ENCODE results near the gene SFRP4. TPM values are rescaled to one million over a fixed set of nuclear protein-coding genes. Genes with fewer than 3 reads are reported as not detected.

SFRP4 gene
- total RNA-seq, 1 donor from 2014 or later, result 0.39 TPM

DNA sequence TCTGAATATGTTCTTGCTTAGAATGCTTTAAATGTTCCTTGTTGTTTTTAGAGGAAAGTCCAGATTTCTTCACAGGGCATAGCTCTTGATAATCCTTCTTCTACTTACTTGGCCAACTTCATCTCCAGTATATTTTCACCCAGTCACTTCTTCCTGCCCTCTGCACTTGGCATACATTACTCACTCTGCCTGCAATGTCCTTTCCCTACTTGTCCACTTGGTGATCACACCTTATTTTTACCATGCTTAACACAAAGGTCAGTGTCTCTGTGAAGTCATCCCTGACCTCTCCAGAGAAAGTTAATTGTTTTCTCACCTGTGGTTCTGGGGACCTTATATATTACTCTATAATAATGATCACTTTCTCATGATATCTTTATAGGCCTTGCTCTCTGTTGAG is 23.3 kb downstream of the SFRP4 start:
- H3K79me2 ChIP-seq (ENCODE audit: insufficient read depth, low read length), result no peaks in the 10 kb centered on the region
- H3K9me3 ChIP-seq (ENCODE audit: insufficient read depth, low read depth, low read length), result no peaks in the 10 kb centered on the region
- no peaks in the 10 kb centered on the region for H3K27me3 ChIP-seq (ENCODE audit: insufficient read depth, low read length)
- H3K4me2 ChIP-seq (ENCODE audit: low read length), result no peak overlapping the region
- H3K27ac Mint-ChIP-seq (ENCODE audit: unreplicated experiment), result no peak overlapping the region
- H2AFZ ChIP-seq (ENCODE audit: low read depth, low read length), result no peak overlapping the region
- H3K36me3 ChIP-seq (ENCODE audit: insufficient read depth, low read length), result no peaks in the 10 kb centered on the region
- H3K4me1 ChIP-seq (ENCODE audit: insufficient read depth, low read length), result no peaks in the 10 kb centered on the region
- H3K27ac ChIP-seq (ENCODE audit: low read depth, low read length), result no peak overlapping the region
- no peak overlapping the region for H3K9ac ChIP-seq (ENCODE audit: low read length)
- H4K20me1 ChIP-seq (ENCODE audit: insufficient read depth, low read length), result no peaks in the 10 kb centered on the region
- H3K36me3 Mint-ChIP-seq (ENCODE audit: low read depth, unreplicated experiment), result no peaks in the 10 kb centered on the region
- H3K4me3 Mint-ChIP-seq (ENCODE audit: unreplicated experiment), result no peak overlapping the region
- TF ChIP-seq EZH2 (IDR thresholded peaks at IDR 0.05; ENCODE audit: insufficient read depth, low read length), result no peak
- TF ChIP-seq, protein P1, sequence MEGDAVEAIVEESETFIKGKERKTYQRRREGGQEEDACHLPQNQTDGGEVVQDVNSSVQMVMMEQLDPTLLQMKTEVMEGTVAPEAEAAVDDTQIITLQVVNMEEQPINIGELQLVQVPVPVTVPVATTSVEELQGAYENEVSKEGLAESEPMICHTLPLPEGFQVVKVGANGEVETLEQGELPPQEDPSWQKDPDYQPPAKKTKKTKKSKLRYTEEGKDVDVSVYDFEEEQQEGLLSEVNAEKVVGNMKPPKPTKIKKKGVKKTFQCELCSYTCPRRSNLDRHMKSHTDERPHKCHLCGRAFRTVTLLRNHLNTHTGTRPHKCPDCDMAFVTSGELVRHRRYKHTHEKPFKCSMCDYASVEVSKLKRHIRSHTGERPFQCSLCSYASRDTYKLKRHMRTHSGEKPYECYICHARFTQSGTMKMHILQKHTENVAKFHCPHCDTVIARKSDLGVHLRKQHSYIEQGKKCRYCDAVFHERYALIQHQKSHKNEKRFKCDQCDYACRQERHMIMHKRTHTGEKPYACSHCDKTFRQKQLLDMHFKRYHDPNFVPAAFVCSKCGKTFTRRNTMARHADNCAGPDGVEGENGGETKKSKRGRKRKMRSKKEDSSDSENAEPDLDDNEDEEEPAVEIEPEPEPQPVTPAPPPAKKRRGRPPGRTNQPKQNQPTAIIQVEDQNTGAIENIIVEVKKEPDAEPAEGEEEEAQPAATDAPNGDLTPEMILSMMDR (IDR thresholded peaks at IDR 0.05; ENCODE audit: insufficient read depth, low read depth, low read length), result no peak
- no peaks in the 10 kb centered on the region for H3K4me1 Mint-ChIP-seq (ENCODE audit: low read depth, unreplicated experiment)
- H3K4me3 ChIP-seq (ENCODE audit: insufficient read depth, low read depth, low read length), result no peak overlapping the region
- no peak for FAIRE-seq
- no peak for DNase-seq (ENCODE audit: low read depth)
- H3K9me3 Mint-ChIP-seq (ENCODE audit: unreplicated experiment), result no peaks in the 10 kb centered on the region
- no peaks in the 10 kb centered on the region for H3K27me3 Mint-ChIP-seq (ENCODE audit: low read depth, unreplicated experiment)

DNA sequence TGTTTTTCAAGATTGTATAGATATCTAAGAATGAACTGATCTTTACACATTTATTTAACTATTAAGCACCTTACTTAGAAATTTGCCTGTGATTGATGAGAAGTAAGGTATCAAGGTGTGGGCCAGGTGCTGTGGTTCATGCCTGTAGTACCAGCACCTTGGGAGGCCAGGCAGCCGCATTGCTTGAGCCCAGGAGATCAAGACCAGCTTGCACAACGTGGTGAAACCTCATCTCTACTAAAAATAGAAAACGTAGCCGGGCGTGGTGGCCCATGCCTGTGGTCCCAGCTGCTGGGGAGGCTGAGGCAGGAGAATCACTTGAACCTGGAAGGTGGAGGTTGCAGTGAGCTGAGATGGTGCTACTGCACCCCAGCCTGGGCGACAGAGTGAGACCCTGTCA is 34.5 kb downstream of the SFRP4 start:
- Histone ChIP-seq H4K20me1 (ENCODE audit: insufficient read depth, low read length) (no peaks in the 10 kb centered on the region), H3K4me2 (ENCODE audit: low read length) (no peak overlapping the region), H3K27ac (ENCODE audit: low read depth, low read length) (no peak overlapping the region), H3K9me3 (ENCODE audit: insufficient read depth, low read depth, low read length) (no peaks in the 10 kb centered on the region), H2AFZ (ENCODE audit: low read depth, low read length) (no peak overlapping the region), H3K36me3 (ENCODE audit: insufficient read depth, low read length) (no peaks in the 10 kb centered on the region), H3K4me1 (ENCODE audit: insufficient read depth, low read length) (no peaks in the 10 kb centered on the region), H3K9ac (ENCODE audit: low read length) (no peak overlapping the region), H3K27me3 (ENCODE audit: insufficient read depth, low read length) (no peaks in the 10 kb centered on the region), H3K79me2 (ENCODE audit: insufficient read depth, low read length) (no peaks in the 10 kb centered on the region), H3K4me3 (ENCODE audit: insufficient read depth, low read depth, low read length) (no peak overlapping the region)
- Mint-ChIP-seq H3K36me3 (ENCODE audit: low read depth, unreplicated experiment) (no peaks in the 10 kb centered on the region), H3K27me3 (ENCODE audit: low read depth, unreplicated experiment) (no peaks in the 10 kb centered on the region), H3K9me3 (ENCODE audit: unreplicated experiment) (no peaks in the 10 kb centered on the region), H3K4me1 (ENCODE audit: low read depth, unreplicated experiment) (no peaks in the 10 kb centered on the region), H3K27ac (ENCODE audit: unreplicated experiment) (no peak overlapping the region), H3K4me3 (ENCODE audit: unreplicated experiment) (no peak overlapping the region)
- DNase-seq (ENCODE audit: low read depth), result no peak
- FAIRE-seq, result no peak
- no peak for TF ChIP-seq EZH2 (IDR thresholded peaks at IDR 0.05; ENCODE audit: insufficient read depth, low read length)
- TF ChIP-seq, protein P1 (IDR thresholded peaks at IDR 0.05; ENCODE audit: insufficient read depth, low read depth, low read length), result no peak

Other genes with a start within 250 kb of the SFRP4 start
- not detected in 2 replicates for gene GPR141, start 233.1 kb downstream of the SFRP4 start, total RNA-seq
- not detected in 2 replicates for gene NME8, start 68.2 kb downstream of the SFRP4 start, total RNA-seq
- 20.6 and 23.6 TPM in 2 replicates for gene EPDR1, start 3.8 kb upstream of the SFRP4 start, total RNA-seq